Melanocyte of skin (primary cell): Measurements from ENCODE around the gene SLC25A24. TPM values are rescaled to one million over a fixed set of nuclear protein-coding genes. Genes with fewer than 3 reads are reported as not detected.

Experiments
- total RNA-seq, 2 donors: library from RNA; depleted of rRNA; stranded (reverse); fragments of >200 nt; gene quantifications; 2 replicates each; pipeline ENCODE4 v1.2.3, GENCODE V29; 2012

The SLC25A24 gene
- total RNA-seq: 10 to 100 TPM; 34.1 to 52.9 TPM

DNA sequence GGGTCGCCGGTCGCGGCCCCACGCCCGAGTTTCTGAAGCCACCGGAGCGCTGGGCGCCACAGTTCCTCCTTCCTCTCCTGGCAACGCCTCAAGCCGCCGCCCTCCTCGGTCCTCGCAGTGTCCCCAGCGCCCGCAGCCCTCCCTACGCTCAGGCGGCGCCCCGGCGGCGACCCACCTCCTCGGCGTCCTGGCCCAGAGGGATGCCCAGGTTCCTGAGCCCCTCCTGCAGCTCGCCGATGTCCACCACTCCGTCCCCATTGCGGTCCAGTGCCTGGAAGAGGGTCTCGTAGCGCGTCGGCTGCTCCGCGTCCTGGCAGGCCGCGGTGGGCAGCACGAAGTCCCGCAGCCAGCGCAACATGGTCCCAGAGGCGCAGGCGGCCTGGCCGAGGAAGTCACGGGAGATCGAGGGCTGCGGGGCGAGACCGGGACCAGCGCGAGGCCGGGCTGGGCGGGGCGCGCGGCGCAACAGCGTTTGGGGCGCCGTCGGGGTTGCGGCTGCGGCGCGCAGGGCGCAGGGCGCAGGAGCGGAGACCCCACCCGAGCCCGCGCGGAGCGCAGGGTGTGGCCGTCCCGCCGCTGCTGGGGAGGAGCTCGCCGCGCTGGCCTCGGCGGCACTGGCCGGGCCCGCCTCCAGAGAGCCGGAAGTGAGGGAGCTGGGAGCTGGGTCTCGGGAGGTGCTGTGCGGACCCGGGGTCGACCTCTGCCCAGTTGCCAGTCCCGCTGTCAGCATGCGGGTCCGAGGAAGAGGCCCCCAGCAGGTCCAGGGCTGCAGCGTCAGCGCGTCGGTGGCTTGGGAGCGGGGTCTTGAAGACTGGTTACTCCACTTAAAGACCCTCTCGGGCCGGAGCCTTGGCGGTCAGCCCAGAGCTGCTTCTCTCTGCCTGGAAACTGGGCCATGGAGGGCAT lies at the start of gene SLC25A24:
SLC25A24 (minus strand) TSS at position 563 of the 906 bp plus-strand sequence; CDS start at position 358, 205 bp downstream.

DNA sequence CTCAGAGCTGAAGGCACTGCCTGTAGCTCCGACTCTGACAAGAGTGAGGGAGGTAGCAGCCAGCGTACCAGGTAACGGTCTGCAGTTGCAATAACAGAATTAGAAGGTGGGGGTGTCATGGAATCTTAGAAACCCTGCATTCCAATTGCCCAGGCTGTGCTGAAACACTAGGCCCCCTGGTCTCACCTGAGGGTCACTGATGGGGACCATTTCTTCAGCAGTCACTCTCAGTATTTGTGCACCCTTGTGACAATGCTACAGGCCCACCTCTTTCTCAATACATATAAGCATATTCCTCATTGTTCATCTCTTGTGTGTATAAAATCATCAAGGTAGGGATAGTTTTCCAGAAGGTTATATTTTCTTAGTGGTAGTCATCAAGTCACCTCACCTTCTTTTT lies 43.8 kb upstream of the SLC25A24 start, which contains the start of gene NBPF4:
NBPF4 (minus strand) TSS at position 101 of the 400 bp plus-strand sequence. CDS start 315 bp downstream, outside the sequence.

Other genes with a start within 250 kb of the SLC25A24 start
- gene VAV3, start 235.2 kb downstream of the SLC25A24 start, total RNA-seq: 1 to 10 TPM in 1 of 2 donors, under 1 TPM in 1; 1.00 to 1.0 TPM
- gene NBPF4, start 43.7 kb upstream of the SLC25A24 start, total RNA-seq: under 1 TPM in 1 of 2 donors, not detected in 1; under 0.01 TPM
- gene NBPF6, start 250.0 kb upstream of the SLC25A24 start, total RNA-seq: under 1 TPM; 0.33 to 0.34 TPM